WTC11 (cell line): ENCODE data around the gene CENPX.

Experiments
- ATF2 ChIP-seq: sonication (generic); formaldehyde crosslinking; IDR thresholded peaks from 2 replicates; pipeline ENCODE4 v1.8.1; 2022; ENCODE audit warnings: low read depth, missing genetic modification reagents, borderline replicate concordance
- CTCF ChIP-seq: fragments of 200-600 bp; IDR thresholded peaks from 2 replicates; pipeline ENCODE4 v1.8.0; 2022; ENCODE audit warnings: antibody characterized with exemption
- FOXP1 ChIP-seq: sonication (generic); formaldehyde crosslinking; IDR thresholded peaks from 2 replicates; pipeline ENCODE4 v1.8.0; 2022; ENCODE audit warnings: missing genetic modification reagents, mild to moderate bottlenecking, moderate library complexity, borderline replicate concordance
- ZBTB43 ChIP-seq: sonication (generic); formaldehyde crosslinking; IDR thresholded peaks from 2 replicates; pipeline ENCODE4 v1.8.1; 2023; ENCODE audit warnings: mild to moderate bottlenecking, missing genetic modification reagents

DNA sequence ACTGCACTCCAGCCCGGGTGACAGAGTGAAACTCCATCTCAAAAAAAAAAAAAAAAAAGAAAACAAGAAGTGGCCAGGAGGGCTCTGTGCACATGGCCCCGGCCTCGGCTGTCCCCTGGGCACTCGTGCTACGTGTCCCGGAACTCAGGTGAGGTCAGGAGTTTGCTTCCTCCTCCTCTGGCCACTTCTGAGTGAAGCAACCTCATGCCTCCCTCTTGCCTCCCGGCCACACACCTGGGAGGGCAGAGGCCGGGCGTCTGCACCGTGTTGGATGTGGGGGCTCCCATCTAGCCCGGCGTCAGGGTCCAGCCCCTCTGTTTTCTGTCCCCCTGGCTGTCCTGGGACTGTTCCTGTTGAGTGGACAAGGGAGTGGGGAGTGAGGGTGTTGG is 23.1 kb downstream of the CENPX start:
- TF ChIP-seq ZBTB43 (CRISPR knock-in tag), result no peak
- no peak for TF ChIP-seq FOXP1 (CRISPR knock-in tag)
- TF ChIP-seq ATF2, result no peak
- no peak for TF ChIP-seq CTCF
